NCI-H187 treated with DMSO at 0.1 percent for 48 hours (cell line): Measurements from ENCODE around the gene COL1A2.

Experiments used
- DNase-seq: peaks from one replicate; lab custom pipeline; 2025; lab: John Stamatoyannopoulos, UW

The COL1A2 gene

DNA sequence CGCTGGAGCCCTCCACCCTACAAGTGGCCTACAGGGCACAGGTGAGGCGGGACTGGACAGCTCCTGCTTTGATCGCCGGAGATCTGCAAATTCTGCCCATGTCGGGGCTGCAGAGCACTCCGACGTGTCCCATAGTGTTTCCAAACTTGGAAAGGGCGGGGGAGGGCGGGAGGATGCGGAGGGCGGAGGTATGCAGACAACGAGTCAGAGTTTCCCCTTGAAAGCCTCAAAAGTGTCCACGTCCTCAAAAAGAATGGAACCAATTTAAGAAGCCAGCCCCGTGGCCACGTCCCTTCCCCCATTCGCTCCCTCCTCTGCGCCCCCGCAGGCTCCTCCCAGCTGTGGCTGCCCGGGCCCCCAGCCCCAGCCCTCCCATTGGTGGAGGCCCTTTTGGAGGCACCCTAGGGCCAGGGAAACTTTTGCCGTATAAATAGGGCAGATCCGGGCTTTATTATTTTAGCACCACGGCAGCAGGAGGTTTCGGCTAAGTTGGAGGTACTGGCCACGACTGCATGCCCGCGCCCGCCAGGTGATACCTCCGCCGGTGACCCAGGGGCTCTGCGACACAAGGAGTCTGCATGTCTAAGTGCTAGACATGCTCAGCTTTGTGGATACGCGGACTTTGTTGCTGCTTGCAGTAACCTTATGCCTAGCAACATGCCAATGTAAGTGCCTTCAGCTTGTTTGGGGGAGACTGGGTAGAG lies at the start of gene COL1A2:
COL1A2 (plus strand) TSS at position 459 of the 704 bp plus-strand sequence; CDS start at position 596, 137 bp downstream.
- DNase-seq, result no peak

- DNase-seq, result no peak
These were observed 48.8 kb upstream of the COL1A2 start for GRCh38 chr7:94345907-94346306.

DNA sequence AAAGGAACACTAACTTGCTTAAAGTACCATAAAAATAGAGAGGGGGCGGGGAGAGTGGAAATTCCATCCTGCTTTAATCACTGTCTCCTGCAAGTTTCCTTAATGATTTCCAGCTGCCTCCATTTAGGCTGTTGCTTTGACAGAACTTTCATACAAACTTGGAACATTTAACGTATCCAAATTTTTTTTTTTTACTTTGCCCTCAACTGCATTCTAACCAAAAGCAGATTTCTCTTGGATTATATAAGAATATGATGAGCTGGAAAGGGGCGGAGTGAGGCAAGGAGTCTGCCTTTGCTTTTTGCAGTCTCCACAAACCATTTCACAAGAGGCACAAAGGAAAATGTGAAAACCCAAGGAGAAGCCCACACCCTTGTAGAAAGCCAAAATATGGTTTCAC lies 46.6 kb upstream of the COL1A2 start:
- no peak for DNase-seq

- no peak for DNase-seq
These were observed 44.0 kb upstream of the COL1A2 start for GRCh38 chr7:94350734-94351133.

DNA sequence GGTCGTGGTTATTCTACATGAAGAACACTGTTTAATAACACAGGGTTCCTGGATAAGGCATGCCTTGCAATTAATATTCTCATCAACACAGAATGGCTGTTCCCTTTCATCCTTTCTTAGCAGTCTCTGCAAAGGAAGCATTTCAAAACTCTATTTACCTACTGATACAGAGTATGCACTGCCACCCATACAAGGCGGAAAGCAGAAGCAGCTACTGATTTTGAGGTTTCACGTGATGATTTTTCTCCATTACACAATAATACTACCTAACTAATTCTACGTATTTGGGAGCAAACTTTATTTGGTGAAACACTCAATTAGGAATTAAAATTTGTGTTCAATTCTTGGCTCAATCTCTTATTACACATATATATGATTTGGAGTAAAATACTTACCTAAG lies 43.0 kb upstream of the COL1A2 start:
- no peak for DNase-seq

GRCh38 chr7:94352887-94353286 lies 41.8 kb upstream of the COL1A2 start:
- no peak for DNase-seq

- DNase-seq, result no peak
These were observed 39.7 kb upstream of the COL1A2 start for GRCh38 chr7:94354953-94355352.

DNA sequence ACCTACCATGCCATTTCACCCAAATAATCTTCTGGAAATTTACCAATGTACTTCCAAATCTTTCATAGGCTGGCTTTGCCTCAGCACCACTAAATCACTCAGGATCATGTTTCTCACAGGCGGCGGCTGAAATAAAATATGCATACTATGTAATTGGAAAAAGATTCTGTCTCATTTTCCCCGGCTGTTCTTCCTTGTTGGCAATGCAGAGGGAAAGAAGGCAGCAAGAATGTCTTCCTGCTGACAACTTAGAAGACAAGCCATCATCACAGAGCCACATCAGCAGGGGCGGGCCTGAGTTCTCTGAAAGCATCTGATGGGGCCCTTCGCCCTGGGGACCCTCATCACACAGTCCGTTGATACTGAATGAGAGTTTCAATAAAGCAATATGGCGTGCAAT lies 39.2 kb upstream of the COL1A2 start:
- DNase-seq, result no peak

- no peak for DNase-seq
These were observed 37.6 kb upstream of the COL1A2 start for GRCh38 chr7:94357076-94357475.

DNA sequence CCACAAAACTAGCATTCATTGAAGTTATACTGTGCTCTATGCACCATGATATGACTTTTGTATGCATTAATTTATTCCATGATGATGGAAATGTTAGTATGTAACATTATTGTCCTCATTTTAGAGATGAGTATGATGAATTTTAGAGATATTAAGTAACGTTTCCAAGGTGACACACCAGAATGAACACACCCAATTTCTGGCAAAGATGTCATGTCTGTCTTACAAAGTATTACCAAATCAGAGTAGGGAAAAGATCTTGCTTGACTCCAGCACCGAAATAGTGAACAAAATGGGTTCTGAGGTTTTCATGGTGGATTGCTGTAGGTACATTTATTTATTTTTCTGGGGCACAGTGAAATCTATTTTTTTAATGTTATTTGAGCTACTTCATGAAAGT lies 33.8 kb upstream of the COL1A2 start:
- DNase-seq, result no peak

GRCh38 chr7:94362276-94362675 lies 32.4 kb upstream of the COL1A2 start:
- no peak for DNase-seq

DNA sequence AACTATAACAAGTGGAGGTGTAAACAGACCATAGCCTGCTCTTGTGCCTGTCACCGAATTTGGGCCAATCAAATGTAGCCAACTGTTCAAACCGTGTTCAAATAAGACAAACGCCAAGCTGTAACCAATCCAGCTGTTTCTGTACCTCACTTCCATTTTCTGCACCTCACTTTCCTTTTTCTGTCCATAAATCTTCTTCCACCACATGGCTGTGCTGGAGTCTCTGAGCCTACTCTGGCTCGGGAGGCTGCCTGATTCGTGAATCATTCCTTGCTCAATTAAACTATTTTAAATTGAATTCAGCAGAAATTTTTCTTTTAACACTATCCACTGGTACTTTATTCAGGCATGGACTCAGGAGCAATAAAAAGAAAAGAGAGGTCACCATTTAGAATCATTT lies 29.9 kb upstream of the COL1A2 start:
- DNase-seq, result no peak

DNA sequence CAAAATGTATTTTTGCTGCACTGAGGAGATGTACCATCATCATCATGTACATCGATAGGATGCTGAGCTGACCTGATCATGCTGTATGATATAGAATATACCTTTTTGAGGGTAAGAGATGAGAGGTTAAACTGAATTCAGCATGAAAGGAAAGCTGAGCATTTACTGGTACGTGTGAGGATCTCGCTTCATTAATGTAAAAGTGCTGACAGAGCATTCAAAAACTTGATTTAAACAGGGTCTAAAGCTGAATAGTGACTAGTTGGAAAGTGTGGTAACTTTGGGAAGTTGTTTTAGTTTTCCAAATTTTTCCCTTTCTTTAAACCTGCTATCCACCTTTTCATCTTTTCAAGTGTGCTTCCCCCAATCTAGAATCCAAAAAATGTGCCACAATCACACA lies 28.5 kb upstream of the COL1A2 start:
- DNase-seq, result no peak

GRCh38 chr7:94366832-94367231 lies 27.9 kb upstream of the COL1A2 start:
- no peak for DNase-seq

GRCh38 chr7:94367949-94368348 lies 26.7 kb upstream of the COL1A2 start:
- no peak for DNase-seq

- no peak for DNase-seq
These were observed 26.3 kb upstream of the COL1A2 start for GRCh38 chr7:94368371-94368791.

DNA sequence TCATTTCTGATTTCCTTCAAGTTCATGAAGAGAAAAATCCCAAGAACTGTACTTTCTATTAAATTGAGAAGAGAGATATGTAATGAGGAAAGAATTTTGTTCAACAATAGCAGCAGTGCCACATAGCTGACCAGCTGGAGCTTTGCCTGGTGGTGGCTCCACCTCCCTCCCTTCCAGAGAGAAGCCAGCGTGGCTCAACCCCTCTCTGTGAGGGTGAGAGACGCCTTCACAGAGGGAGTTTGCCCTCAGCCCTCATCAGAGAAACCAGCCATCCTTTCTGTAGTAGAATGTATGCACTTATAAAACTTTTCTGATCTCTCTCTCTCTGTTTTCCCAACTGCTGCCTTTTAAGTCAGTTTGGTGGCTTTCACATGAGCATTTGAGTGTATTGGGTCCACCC lies 20.5 kb upstream of the COL1A2 start:
- DNase-seq, result no peak

DNA sequence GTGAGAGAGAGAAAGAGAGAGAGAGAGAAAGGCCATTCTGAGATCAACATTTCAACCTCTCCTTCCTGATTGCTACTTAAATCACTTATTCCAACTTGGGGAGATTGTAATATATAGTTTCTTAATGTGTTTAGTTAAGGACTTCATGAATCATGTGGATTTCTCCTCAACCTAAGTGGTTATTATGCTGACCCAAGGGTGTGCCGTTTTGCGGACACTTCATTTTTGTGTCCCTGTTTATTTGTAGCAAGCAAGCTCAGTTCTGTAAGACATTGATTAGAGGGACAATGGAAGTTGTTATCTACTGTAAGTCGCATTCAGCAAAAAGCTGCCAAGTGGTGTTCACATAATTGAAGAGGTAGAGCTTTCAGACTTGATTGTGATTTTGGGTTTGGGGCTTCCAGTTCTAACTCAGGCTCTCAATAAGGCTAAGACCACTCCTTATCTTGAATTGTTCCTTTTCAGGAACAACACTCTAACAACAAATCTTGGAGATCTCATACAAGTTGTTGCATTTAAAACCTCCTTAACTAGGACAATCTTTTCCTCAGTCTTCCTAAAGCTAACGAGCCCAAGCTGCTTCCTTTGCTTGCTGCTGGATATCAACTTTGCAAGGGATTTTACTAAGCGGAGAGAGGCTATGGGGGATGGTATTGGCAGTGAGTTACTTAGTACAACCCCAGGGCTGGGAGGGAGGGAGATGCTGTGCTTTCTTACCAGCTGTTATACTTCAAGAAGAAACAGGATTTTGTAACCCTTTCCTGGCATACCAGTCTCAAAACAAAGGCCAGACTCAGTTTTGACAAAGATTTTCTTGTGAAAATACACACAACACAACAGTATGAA lies 19.8 kb upstream of the COL1A2 start:
- no peak for DNase-seq

DNA sequence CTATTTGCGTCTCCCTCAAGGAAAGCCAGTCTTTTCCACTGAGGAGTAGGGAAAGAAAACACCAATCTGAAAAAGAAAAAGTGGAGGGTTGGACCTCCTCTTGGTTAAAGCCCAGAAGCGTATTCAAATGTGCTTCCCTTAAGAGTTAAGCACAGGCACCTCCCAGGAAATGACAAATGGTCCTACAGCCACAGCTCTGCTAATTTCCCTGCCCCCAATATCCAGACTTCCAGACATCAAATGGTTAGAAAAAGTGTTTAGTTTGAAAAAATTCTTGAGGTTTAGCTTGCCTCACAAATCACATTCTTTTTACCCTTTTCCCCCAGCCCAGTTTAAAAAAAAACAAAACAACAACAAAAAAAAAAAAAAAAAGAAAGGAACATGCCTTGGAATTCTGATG lies 19.0 kb upstream of the COL1A2 start:
- DNase-seq, result no peak

- no peak for DNase-seq
These were observed 18.4 kb upstream of the COL1A2 start for GRCh38 chr7:94376281-94376680.

- no peak for DNase-seq
These were observed 16.3 kb upstream of the COL1A2 start for GRCh38 chr7:94378356-94378755.

GRCh38 chr7:94380264-94380663 lies 14.4 kb upstream of the COL1A2 start:
- no peak for DNase-seq

DNA sequence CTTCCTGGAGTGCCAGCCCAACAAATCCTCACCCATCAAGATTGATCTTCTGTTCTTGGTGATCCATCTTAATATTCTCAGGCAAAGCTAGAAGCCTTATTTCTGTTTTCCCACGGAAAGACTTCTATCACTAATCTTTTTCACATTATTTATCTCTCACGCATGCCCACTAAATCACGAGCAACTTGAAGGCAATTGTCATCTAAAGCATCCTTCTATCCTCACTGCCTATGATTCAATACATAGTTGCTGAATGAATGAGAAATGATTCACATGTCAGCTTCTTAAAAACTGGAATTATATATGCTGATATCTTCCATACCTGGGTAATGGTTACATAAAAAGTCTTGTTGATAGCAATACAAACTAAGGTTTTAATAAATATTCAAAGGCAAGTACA lies 12.6 kb upstream of the COL1A2 start:
- no peak for DNase-seq

GRCh38 chr7:94382746-94383145 lies 11.9 kb upstream of the COL1A2 start:
- DNase-seq, result no peak
